Progenitor cell of endocrine pancreas (in vitro differentiated cells): ENCODE data around the gene MEI1. TPM values are rescaled to one million over a fixed set of nuclear protein-coding genes. Genes with fewer than 3 reads are reported as not detected.

ENCODE experiments used
- DNase-seq: peaks from one replicate; pipeline ENCODE4 v3.0.0; 2021; ENCODE audit warnings: low spot score; ENCODE audit not compliant: unreplicated experiment
- H3K27ac Mint-ChIP-seq: 2 replicates; pipeline ENCODE4 v1.8.0; 2021; ENCODE audit warnings: mild to moderate bottlenecking, moderate library complexity, mixed read lengths
- H3K27me3 Mint-ChIP-seq: 2 replicates; pipeline ENCODE4 v1.8.0; 2021; ENCODE audit warnings: mixed read lengths
- H3K36me3 Mint-ChIP-seq: 2 replicates; pipeline ENCODE4 v1.8.0; 2022; ENCODE audit warnings: mixed read lengths; ENCODE audit not compliant: insufficient read depth
- H3K4me1 Mint-ChIP-seq: 2 replicates; pipeline ENCODE4 v1.8.0; 2021; ENCODE audit warnings: low read depth, mixed read lengths
- H3K4me3 Mint-ChIP-seq: 2 replicates; pipeline ENCODE4 v1.8.0; 2021; ENCODE audit warnings: low read depth, mild to moderate bottlenecking, moderate library complexity, mixed read lengths
- H3K9me3 Mint-ChIP-seq: 2 replicates; pipeline ENCODE4 v1.8.0; 2021; ENCODE audit warnings: low read depth, mixed read lengths
- CTCF ChIP-seq: fragments of 200-600 bp; sonication (generic); IDR thresholded peaks from one replicate; pipeline ENCODE4 v1.5.0; 2021; ENCODE audit warnings: antibody characterized with exemption, mild to moderate bottlenecking; ENCODE audit not compliant: unreplicated experiment
- total RNA-seq: library from RNA; stranded (reverse); gene quantifications from 2 replicates; pipeline ENCODE4 v1.2.1, GENCODE V29; 2021

The MEI1 gene
- total RNA-seq, 1 donor from 2014 or later: 1.0 TPM

- Mint-ChIP-seq H3K27ac (no peak overlapping the region), H3K27me3 (no peaks in the 10 kb centered on the region), H3K4me1 (no peaks in the 10 kb centered on the region), H3K9me3 (no peaks in the 10 kb centered on the region), H3K4me3 (no peak overlapping the region), H3K36me3 (peaks cover 3% of the 10 kb centered on the region)
- no peak for DNase-seq
- no peak for TF ChIP-seq CTCF
Observed at GRCh38 chr22:41818011-41818410, 118.7 kb downstream of the MEI1 start.

- Mint-ChIP-seq H3K4me3 (no peak overlapping the region), H3K27me3 (no peaks in the 10 kb centered on the region), H3K27ac (no peak overlapping the region), H3K36me3 (peaks cover 3% of the 10 kb centered on the region), H3K4me1 (no peaks in the 10 kb centered on the region), H3K9me3 (no peaks in the 10 kb centered on the region)
- DNase-seq: no peak
- TF ChIP-seq CTCF: no peak
Observed at GRCh38 chr22:41818596-41818995, 119.3 kb downstream of the MEI1 start.

GRCh38 chr22:41819257-41819656 lies 120.0 kb downstream of the MEI1 start:
- no peaks in the 10 kb centered on the region for H3K27me3 Mint-ChIP-seq
- DNase-seq: no peak
- no peak overlapping the region for H3K4me3 Mint-ChIP-seq
- H3K4me1 Mint-ChIP-seq: no peaks in the 10 kb centered on the region
- H3K9me3 Mint-ChIP-seq: no peaks in the 10 kb centered on the region
- no peak for TF ChIP-seq CTCF
- peaks cover 1% of the 10 kb centered on the region for H3K36me3 Mint-ChIP-seq
- H3K27ac Mint-ChIP-seq: peak overlapping the region; percentile 8

GRCh38 chr22:41820447-41820846 lies 121.1 kb downstream of the MEI1 start:
- Mint-ChIP-seq H3K27ac (peak overlapping the region; percentile 8), H3K4me1 (no peaks in the 10 kb centered on the region), H3K36me3 (peaks cover 1% of the 10 kb centered on the region), H3K4me3 (no peak overlapping the region), H3K9me3 (no peaks in the 10 kb centered on the region), H3K27me3 (no peaks in the 10 kb centered on the region)
- no peak for DNase-seq
- no peak for TF ChIP-seq CTCF

- no peaks in the 10 kb centered on the region for H3K27me3 Mint-ChIP-seq
- no peak overlapping the region for H3K4me3 Mint-ChIP-seq
Observed at GRCh38 chr22:41821471-41822316, 122.4 kb downstream of the MEI1 start.

More at GRCh38 chr22:41821471-41822316, 122.4 kb downstream of the MEI1 start:
- TF ChIP-seq CTCF: no peak
- DNase-seq: no peak
- Mint-ChIP-seq H3K27ac (no peak overlapping the region), H3K4me1 (no peaks in the 10 kb centered on the region), H3K9me3 (no peaks in the 10 kb centered on the region), H3K36me3 (peaks cover 1% of the 10 kb centered on the region)
